ENCODE results near the gene NHERF2. TPM values are rescaled to one million over a fixed set of nuclear protein-coding genes. Genes with fewer than 3 reads are reported as not detected.

The NHERF2 gene
- total and polyA plus RNA-seq, 7 donors: 61.6 to 156 (median 86.8) TPM

DNA sequence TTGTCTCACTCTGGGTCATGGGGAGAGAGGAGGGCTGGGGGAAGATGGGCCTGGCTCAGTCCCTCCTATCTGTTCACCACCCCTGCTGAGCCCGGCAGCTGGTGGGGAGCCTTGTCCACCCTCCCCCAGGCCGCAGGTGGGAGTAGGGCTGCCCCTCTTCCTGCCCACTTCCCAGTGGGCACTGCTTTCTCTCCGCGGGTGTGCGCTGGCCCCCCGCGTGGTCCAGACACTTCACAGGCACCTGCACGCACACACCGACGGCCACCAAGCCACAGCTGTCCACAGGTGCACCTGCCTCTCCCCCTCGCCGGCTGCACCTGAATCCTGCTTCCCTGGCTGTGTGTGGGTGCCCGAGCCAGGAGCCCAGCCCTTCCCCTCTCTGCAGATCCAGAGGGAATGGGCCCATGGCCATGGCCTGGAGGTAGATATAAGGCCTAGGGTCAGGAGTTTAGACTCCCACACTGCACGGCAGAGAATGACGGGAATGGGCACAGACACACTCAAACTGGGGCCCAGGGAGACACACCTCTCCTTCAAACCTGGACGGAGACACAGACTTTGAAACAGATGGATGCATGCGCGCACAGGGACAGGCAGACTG is 2.0 kb downstream of the NHERF2 start:
- WGBS, 3 donors: 77 to 85% (median 78%) methylated on average over 16 to 18 of the region's 18 CpGs

DNA sequence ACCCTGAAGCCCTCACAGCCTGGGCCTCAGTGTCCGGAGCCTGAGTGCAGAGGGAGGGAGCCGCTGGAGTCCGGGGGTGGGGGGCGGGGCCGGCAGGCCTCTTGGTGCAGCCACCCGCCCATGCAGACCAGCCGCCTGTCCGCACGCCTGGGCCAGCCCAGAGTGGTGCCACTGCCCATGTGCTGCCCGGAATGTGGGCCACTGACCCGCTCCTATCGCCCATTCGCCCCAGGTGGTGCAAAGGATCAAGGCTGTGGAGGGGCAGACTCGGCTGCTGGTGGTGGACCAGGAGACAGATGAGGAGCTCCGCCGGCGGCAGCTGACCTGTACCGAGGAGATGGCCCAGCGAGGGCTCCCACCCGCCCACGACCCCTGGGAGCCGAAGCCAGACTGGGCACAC is 2.6 kb downstream of the NHERF2 start:
- H3K9me3 ChIP-seq: no peaks in the 10 kb centered on the region
- DNase-seq (no peak), ATAC-seq (no peak)
- WGBS, 3 donors: 68 to 78% (median 72%) methylated on average over 17 to 22 of the region's 22 CpGs
- TF ChIP-seq, protein P1, sequence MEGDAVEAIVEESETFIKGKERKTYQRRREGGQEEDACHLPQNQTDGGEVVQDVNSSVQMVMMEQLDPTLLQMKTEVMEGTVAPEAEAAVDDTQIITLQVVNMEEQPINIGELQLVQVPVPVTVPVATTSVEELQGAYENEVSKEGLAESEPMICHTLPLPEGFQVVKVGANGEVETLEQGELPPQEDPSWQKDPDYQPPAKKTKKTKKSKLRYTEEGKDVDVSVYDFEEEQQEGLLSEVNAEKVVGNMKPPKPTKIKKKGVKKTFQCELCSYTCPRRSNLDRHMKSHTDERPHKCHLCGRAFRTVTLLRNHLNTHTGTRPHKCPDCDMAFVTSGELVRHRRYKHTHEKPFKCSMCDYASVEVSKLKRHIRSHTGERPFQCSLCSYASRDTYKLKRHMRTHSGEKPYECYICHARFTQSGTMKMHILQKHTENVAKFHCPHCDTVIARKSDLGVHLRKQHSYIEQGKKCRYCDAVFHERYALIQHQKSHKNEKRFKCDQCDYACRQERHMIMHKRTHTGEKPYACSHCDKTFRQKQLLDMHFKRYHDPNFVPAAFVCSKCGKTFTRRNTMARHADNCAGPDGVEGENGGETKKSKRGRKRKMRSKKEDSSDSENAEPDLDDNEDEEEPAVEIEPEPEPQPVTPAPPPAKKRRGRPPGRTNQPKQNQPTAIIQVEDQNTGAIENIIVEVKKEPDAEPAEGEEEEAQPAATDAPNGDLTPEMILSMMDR (IDR thresholded peaks at IDR 0.05): no peak
- intact Hi-C loops (cut with DNase I): no loop called here
- peaks cover 21% of the 10 kb centered on the region for H3K4me1 ChIP-seq
- peaks cover 0 to 5% of the 10 kb centered on the region in 2 donors for H3K36me3 ChIP-seq (ENCODE audit: insufficient read depth in 1 of 2, low read depth in 1 of 2)
- H3K4me3 ChIP-seq: peak overlapping the region; percentile 78
- H3K27ac ChIP-seq: no peak overlapping the region
- no peaks in the 10 kb centered on the region for H3K27me3 ChIP-seq (ENCODE audit: insufficient read depth in 3 of 3, low read length in 2 of 3)

More for the DNA sequence above, 2.0 kb downstream of the NHERF2 start:
- peaks cover 21% of the 10 kb centered on the region for H3K4me1 ChIP-seq
- no peak overlapping the region for H3K27ac ChIP-seq
- H3K27me3 ChIP-seq (ENCODE audit: insufficient read depth in 3 of 3, low read length in 2 of 3): no peaks in the 10 kb centered on the region
- no peak for ATAC-seq
- peaks cover 0 to 5% of the 10 kb centered on the region in 2 donors for H3K36me3 ChIP-seq (ENCODE audit: insufficient read depth in 1 of 2, low read depth in 1 of 2)
- intact Hi-C loops (cut with DNase I): no loop called here
- H3K4me3 ChIP-seq: peak overlapping the region; percentile 78
- DNase-seq: no peak
- no peaks in the 10 kb centered on the region for H3K9me3 ChIP-seq
- TF ChIP-seq, protein P1 (IDR thresholded peaks at IDR 0.05): no peak

DNA sequence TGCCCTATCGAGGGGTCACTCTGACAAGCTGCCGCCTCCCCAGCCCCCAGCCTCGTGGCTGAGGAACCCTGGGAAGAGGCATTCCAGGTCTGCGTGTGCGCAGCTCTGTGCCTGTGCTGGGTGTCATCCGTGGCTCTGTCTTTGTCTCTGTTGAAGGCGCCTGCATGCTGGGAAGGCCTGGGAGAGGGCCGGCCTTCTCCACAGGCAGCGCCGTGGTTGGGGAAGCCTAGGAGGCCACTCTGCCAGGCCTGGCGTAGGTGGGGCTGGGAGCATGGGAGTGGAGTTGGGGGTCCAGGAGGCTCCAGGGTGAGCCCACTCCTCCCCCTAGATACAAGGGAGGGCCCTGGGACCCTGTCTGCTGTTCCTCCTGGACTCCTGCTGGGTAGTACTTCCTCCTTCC is 3.3 kb downstream of the NHERF2 start:
- Histone ChIP-seq H3K4me3 (peak overlapping the region; percentile 78), H3K9me3 (no peaks in the 10 kb centered on the region), H3K27me3 (ENCODE audit: insufficient read depth in 3 of 3, low read length in 2 of 3) (no peaks in the 10 kb centered on the region), H3K27ac (no peak overlapping the region), H3K4me1 (peaks cover 21% of the 10 kb centered on the region), H3K36me3 (ENCODE audit: insufficient read depth in 1 of 2, low read depth in 1 of 2) (peaks cover 0 to 5% of the 10 kb centered on the region in 2 donors)
- WGBS, 3 donors: 75 to 84% (median 75%) methylated on average over 11 of the region's 11 CpGs
- ATAC-seq: no peak
- intact Hi-C loops (cut with DNase I): no loop called here
- TF ChIP-seq, protein P1 (IDR thresholded peaks at IDR 0.05): no peak
- no peak for DNase-seq

DNA sequence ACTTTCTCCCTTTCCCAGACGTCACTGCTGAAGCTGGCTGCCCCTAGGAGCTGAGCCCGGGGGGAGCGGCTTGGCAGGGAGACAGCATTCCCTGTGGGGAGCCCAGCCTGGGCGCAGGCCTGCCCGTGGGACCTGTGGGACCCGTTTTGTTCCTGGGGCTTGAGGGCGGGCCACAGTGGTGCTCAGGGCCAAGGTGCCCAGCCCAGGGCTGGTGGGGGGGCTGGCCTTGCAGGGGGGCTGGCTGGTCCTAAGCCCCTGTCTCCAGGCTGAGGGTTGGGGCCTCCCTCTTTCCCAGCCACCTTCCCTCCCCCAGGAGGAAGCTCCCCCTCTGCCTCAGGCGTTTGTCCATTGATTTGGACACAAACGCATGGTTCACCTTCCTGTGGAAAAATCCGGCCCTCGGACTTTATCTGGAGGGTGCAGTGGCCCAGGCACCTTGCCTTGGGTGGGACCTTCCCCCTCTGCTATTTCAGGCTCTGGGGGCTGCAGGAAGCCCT is 4.4 kb downstream of the NHERF2 start:
- 65 to 77% (median 71%) methylated on average over 10 to 11 of the region's 11 CpGs for WGBS, 3 donors
- intact Hi-C loops (cut with DNase I): no loop called here
- DNase-seq (peak; percentile 52 to 66), ATAC-seq (peak in 3 of 4 donors; percentile 7 to 11 (median 11))
- H3K9me3 ChIP-seq: no peaks in the 10 kb centered on the region
- peak overlapping the region; percentile 76 for H3K27ac ChIP-seq
- peaks cover 15% of the 10 kb centered on the region for H3K4me1 ChIP-seq
- peak overlapping the region; percentile 78 for H3K4me3 ChIP-seq
- H3K27me3 ChIP-seq (ENCODE audit: insufficient read depth in 3 of 3, low read length in 2 of 3): no peaks in the 10 kb centered on the region
- peaks cover 0 to 5% of the 10 kb centered on the region in 2 donors for H3K36me3 ChIP-seq (ENCODE audit: insufficient read depth in 1 of 2, low read depth in 1 of 2)
- TF ChIP-seq, protein P1 (IDR thresholded peaks at IDR 0.05): no peak

Measured in psoas muscle (tissue), 8 donors.